ENCODE data around the gene TRAK1.

TRAK1 gene

DNA sequence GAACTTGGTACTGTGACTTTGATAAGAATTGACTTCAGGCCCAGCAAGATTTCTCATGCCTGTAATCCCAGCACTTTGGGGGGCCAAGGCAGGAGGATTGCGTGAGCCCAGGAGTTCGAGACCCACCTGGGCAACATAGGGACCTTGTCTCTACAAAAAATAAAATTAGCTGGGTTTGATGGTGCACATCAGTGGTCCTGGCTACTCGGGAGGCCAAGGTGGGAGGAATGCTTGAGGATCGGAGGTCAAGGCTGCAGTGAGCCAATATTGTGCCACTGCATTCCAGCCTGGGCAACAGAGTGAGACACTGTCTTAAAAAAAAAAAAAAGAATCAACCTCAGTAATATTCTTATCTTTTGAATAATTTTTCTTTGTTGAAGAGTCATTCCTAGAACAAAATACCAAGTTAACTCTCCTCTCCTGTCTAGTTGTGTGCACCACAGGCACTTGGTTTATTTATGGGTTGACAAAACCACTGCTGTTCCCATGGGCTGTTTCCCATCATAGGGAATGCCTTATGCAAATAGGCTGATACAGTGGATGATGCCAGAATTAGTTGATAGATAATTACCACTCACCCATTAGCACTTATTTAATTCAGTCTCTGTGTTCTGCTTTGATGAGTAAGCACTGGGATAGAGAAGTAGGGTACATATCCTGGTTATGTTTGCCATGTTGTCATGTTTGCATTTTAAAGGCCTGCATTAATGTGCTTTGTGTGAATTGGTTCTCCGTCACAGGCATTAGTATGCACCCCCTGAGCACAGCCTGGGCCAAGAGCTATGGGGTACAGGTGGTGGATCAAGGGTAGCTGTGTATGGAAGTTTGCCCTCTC lies 32.9 kb downstream of the TRAK1 start:
- DNase-seq (ENCODE audit: low spot score): no peak

DNA sequence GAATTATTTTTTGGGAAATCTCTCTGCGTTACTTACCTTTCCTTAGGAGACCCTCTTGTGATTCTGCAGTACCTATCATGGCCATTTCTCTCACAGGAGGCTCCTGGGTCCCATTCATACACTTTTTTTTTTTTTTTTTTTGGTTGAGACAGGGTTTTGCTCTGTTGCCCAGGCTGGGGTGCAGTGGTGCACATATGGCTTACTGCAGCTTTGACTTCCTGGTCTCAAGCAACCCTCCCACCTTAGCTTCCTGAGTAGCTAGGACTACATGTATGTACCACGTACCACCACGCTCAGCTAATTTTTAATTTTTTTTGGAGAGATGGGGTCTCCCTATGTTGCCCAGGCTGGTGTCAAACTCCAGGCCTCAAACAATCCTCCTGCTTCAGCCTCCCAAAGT lies 36.1 kb downstream of the TRAK1 start:
- DNase-seq (ENCODE audit: low spot score): no peak

DNA sequence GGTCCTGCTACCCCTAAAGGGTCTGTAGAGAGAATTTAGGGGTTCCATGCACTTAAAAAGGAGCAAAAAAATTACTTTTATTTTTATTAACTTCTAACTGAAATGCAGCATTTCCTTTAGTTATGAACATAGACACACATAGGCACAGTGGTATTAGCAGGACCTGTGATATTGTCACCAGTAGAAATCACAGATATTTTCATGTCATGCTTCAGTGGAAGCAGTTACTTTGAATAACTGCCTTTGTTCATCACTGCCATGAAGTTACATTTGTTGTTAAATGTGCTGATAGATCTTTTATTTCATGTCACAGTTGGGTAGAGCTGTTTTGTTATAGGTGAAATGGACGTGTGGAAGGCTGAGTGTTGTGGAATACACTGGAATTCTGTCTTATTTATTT lies 37.4 kb downstream of the TRAK1 start:
- no peak for DNase-seq (ENCODE audit: low spot score)

DNA sequence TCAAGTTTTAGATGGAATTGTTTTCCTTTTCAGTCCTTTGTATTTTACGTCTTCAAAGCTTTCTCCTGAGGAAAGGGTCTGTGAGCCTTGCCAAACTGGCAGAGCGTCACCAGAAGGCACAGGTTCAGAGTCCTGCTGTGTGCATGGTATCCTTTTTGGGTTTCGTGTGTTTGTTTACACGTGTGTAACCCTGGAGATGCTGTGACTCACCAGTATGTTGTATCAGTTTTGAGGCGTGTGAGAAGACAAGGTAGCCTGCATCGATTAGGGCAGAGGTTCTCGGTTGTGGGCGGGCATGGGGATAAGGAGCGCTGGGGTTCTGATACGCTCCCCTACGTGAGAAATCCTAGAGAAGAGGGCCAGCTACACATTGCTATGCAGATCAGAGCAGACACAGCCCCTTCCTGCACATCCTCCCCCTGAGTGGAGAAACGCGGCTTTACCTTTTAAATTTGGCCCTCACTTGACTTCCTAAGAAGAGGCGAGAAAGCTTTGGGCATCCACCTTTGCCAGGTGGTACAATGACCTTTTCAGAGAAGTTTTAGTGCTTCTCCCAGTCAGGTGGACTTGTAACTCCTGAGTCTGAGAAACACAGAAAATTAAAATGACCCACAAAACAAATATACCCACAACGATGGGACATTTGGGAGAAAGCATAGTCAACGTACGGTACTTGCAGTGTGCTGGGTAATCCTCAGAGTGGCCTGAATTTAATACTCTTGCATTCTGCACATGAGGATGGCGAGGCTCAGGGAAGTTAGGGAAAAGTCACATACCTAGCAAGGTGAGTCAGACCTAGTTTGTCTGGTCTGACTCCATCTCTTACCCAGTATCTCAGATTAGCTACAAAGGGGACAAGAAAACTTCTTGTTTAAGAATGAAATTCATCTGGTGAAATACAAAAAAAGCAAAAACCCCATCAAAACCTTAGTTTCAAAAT lies 38.1 kb downstream of the TRAK1 start:
- DNase-seq (ENCODE audit: low spot score): no peak

DNA sequence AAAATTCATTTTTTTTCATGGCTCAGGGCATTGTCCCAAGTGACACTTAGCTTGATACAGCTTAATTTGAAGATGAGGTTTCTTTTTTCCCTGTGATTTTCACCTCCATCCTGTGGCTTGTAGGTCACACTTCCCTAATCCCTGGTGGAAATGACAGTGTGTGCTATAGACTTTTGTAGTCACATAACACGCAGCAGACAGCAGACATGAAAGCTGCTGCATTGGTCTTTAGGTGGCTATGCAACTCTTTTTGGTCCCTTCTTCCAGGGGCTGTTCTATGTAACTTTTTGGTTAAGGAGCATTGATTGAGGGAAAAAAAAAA lies 38.8 kb downstream of the TRAK1 start:
- no peak for DNase-seq (ENCODE audit: low spot score)

DNA sequence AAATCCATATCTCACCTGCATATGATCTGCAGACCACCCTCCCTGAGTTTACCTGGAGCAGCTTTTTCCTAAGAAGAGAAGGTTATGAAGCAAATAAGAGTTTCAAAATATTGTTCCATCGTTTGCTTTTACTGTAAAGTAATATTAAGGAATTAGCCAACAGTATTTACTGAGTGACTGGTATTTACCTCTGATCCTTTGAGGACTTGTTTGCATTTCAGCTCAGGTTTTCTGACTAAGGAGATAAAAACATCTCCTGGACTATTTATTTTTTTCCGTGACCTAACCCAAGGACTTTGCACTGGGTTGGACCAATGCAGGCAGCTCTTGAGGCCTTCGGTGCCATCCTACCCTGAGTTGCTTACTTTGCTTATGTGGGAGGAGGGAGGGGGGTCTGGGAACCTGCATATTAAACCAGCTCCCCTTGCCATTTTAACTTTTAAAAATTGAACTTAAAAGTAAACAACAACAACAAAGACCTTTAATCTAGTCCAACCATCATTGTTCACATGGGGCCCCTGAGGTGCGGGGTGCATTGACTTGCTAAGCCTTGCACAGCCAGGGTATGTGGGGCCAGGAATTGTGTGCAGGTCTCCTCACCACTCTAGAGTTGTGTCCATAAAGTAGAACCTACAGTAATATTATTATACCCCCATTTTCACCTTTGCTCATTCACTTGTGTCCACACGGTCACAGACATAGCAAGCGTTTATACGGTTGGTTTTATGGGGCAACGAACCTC lies 39.3 kb downstream of the TRAK1 start:
- DNase-seq (ENCODE audit: low spot score): no peak

DNA sequence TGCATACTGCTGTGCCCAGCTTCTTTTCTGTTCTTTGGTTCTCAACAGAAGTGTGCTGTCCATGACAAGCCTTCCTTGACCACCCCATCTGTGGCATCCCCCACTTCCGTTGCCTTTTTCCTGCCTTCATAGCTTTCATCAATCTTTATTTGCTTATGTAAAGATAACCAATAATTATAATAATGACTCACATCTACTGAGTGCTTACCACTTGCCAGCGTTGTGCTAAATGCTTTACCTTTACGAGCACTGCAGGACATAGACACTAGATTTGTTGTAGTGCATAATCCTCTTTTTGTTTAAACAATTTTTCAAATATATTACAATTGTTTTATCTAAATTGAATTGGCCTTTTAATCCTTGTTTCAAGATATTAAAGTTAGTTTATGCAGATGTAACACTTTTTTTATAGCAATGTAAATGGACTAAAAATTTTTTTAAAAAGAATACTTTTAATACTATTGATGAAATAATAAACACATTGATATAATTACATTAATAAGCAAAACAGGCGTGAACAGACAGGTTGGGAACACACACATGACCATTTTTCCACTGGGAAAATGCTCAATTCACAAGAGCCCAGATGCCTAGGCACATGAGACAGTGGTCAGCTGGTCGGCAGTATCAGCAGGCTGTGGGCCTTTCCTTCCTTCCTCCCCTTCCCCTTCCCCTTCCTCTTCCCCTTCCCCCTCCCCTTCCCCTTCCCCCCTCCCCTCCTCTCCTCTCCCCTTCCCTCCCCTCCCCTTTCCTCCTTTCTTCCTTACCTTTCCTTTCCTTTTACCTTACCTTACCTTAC lies 42.5 kb downstream of the TRAK1 start:
- DNase-seq (ENCODE audit: low spot score): no peak

DNA sequence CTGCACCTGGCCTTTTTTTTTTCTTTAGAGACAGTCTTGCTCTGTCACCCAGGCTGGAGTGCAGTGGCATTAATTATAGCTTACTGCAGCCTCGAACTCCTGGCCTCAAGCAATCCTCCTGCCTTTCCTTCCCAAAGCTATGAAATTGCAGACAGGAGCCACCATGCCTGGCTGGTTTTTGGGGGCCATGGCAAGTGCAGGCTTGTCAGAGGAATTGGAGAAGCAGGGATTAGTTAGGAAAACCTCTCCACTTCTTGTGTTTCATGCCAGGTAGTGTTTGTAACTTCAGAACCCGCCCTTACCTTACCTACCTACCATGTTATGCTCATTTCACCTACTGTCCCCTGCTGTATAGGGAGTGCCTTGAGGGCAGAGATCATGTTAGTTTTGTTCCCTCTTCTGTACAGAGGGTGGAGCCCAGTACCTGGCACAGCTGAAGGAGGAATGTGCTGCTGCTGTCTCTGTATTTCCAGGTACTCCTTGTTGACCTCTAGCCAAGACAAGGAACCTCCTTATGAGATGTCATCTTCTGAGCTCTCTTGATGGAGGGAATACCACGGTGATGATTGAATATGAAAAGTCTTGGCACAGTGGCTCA lies 43.8 kb downstream of the TRAK1 start:
- DNase-seq (ENCODE audit: low spot score): no peak

DNA sequence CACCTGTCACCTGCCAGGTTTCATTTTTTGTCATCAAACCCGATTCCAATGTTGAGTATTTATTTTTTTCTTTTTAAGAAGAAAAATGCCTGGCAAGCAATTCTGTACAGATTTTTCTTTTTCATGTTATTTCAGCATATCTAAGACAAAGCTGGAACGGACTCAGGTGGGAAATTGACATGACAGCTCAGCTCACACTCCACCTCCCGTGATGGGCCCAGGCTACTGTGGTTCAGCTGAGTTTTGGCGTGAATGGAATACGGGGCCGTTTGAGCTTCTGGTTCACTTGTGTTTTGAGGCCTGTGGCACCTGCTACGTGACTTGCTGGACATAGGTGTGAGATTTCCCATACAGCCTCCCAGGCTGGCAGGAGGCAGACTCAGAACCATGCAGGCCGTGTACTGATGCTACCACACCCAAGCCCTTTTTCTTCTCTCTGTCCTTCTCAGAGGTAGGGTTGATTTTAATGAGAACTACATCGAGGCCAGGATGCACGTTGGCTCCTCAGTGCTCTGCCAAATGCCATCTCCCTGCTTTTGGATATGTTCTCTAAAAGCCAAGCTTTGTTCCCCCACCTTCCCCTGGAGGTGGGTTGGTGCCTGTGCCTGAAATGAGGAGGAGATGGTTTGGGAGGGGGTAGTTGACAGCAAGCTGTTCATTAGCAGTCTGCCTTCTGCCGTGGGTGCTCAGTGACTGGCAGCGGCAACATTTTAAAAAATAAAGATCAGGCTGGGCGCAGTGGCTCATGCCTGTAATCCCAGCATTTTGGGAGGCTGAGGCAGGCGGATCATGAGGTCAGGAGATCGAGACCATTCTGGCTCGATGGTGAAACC lies 48.7 kb downstream of the TRAK1 start:
- no peak for DNase-seq (ENCODE audit: low spot score)

DNA sequence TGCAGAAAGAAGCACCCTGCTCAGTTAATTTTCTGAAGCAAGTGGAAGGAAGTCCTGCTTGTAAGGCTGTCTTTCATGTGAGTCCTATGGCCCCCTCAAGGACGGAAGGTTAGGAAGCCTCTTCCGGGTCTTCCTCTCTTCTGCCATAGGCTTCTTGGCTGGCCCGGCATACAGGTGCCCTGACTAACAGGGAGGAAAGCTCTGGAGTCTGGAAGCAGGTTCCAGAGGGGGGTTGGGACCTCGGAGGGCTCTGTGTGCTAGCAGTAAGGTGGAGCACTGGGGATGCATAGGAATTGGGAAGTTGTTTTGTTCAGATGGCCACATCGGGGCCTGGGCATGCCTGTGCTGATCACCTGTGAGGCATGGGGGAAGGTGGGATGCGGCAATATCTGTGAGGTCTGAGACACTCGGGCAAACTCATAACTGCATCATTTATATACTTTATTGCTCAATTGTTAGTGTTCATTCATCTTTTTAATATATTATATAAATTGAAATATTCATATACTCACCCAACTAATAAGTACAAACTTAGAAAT lies 49.6 kb downstream of the TRAK1 start:
- no peak for DNase-seq (ENCODE audit: low spot score)

DNA sequence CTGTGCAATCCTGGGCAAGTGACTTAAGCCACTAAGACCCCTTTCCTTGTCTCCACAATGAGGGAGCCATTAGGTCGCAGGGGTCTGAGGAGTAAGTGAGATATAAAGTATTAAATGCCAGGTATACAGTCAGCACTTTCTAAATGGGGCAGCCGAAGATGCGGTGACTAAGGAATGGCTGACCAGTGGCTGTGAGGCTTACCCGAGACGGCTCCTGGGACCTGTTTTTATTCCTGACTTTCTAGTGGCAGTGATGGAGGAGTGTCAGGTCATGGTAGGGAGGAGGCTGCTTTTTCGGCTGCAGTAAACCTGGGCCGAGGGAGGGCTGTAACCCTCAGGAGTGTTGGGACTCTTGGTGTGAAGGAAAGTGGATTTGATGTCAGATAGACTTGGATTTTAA lies 52.3 kb downstream of the TRAK1 start:
- DNase-seq (ENCODE audit: low spot score): no peak

DNA sequence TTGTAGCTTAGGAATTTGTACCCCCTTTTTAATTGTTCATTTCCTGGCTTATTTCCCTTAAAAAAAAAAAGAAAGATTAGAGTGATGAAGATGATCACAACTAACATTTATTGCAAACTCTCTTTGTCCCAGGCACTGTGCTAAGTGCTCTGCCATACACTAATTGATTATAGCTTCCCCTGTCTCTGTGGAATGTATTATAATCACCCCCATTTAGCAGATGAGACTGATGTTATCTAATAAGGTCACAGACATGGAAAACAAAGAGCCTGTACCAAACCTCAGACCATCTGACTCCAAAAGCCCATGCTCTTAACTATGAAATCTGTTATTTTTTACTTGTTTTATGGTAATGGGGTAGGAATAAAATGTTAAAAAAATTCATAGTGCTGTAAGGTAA lies 53.1 kb downstream of the TRAK1 start:
- no peak for DNase-seq (ENCODE audit: low spot score)

DNA sequence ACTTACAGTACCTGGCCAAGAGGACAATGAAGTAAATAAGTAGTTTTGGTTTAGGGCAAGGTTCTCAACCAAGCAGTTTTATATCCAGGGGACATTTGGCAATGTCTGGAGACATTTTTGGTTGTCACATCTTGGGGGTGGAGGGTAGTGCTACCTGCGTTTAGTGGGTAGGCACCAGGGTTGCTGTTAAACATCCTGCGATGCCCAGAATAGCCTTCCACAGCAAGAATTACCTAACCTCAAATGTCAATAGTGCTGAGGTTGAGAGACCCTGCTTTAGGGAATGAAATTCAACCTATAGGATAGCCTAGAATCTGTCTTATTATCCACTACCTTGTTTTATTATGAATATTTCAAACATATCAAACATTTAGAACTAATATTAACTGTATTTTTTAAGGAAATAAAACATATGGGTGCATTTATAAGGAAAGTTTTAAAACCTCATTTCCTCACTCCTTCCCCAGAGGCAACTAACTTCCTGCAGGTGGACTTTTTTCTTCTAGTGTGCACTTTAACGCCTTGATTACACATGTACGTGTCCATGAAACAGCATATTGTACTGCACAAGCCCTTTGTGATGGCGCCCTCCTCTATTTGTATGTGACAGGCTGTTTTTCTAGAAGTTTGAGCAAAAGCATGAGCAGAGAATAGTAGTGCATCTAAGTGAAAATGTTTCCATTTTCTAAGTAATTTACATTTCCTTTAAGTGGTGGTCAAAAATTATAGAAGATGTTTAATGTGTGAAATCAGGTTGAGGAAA lies 57.1 kb downstream of the TRAK1 start:
- no peak for DNase-seq (ENCODE audit: low spot score)

DNA sequence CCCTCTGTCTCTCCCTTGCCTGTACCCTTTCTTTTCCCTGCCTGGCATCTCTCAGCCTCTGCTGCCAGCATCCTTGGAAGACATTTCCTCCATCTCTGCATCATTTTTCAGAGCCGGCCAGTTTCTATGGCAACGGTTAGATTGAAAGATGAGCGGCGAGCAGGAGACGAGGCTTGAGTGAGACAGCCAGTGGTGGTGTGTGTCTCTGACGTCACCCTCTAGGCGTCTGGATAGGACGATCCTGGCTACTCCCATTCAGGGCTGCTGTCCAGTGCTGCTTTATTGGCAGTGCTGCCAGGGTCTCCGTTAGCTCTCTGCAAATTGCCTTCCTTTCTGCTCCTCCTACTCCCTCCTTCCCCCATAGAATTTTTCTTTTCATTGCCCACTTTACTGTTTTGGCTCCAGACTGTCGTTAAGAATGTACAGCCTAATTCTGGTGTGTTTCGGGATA lies 57.9 kb downstream of the TRAK1 start:
- peak; percentile 22 for DNase-seq (ENCODE audit: low spot score)

DNA sequence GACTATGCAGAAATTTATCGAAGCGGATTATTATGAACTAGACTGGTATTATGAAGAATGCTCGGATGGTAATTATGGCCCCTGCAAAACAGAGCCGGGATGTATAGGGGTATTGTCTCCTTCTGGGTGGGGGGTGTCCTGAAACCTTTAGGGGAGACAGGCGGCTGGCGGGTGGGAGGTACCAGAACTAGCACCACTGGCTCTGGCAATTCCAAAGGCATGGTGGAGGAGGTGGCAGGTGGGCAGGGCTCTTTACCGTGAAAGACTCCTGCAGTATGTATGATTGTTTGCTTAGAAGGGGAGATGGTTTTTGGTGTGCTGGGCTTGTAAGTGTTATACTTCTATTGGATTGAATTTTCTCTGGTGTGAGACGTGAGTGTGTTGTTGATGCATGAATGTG lies 58.4 kb downstream of the TRAK1 start:
- no peak for DNase-seq (ENCODE audit: low spot score)

DNA sequence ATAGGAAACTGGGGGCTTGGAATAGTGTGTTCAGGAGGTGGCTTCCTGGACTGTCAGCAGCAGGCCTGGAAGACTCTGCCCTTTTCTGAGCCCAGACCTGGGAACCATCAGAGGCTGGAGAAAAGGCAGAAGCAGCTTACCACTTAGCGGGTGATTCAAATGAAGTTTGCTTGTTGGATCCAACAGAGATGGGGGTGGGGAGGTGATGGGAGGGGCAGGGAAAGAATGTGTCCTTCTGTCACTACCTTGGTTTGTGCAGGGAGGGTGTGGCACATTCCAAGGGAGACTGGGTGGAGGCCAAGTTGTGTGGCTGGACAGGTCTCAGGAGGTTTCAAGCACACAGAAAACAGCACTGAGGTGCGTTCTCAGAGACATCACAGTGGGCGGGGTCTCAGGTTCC lies 58.8 kb downstream of the TRAK1 start:
- no peak for DNase-seq (ENCODE audit: low spot score)

DNA sequence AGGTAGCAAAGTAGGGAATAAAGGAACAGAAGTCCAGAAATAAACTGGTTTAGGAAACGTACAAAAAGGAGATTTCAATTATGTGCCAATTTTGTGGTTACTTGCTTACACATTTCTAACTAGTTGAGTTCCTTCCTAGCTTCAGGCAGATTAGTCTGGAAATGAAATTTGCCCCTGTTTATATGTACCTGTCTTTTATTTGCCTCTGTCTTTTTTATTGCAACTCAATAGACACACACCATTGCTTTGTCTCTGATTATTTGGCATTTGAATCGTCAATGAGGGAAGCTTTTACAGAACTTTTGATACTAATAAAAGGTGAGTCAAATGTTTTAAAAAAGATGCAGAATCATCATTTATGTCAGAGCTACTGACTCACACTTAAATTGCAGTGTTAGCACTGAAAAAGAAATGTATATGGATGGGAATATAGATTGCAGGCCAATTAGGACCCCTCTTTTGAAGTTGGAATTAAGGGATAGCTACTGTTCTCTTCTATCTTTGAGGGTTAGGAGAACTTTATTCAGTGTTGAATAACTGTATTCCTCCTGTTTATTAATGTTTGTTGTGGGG lies 60.5 kb downstream of the TRAK1 start:
- DNase-seq (ENCODE audit: low spot score): no peak

DNA sequence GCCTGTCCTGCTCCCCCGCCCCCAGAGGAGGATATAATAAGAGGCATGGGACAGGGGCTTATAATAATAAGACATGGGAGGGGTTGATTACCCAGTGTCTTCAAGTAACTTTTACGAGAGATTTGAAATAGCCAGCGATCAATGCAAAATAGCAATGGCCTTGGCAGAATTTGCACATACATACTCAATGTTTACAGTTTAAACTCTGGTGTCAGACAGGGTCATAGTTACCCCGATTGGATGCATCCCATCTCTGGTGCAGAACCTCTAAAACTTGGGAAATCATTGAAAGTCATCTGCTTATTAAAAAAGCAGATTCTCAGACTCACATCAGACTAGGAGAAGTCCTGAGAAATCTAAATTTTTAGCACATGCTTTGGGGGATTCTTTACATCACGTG lies 61.0 kb downstream of the TRAK1 start:
- no peak for DNase-seq (ENCODE audit: low spot score)

DNA sequence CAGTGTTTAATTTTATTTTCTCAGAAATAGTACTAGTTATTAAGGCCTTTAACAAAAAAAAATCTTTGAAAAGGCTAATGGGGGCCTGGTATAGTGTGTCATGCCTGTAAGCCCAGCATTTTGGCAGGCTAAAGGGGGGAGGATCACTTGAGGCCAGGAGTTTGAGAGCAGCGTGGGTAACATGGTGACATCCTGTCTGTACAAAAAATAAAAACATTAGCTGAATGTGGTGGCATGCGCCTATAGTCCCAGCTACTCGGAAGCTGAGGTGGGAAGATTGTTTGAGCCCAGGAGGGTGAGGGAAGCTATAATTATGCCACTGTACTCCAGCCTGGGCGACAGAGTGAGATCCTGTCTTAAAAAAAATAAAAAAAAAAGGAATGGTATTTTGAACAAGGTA lies 61.9 kb downstream of the TRAK1 start:
- no peak for DNase-seq (ENCODE audit: low spot score)

Data from RKO (cell line).